NAMALWA (cell line): Measurements from ENCODE around the gene RARRES1.

Experiments used
- DNase-seq: peaks from one replicate; pipeline ENCODE4 v3.0.0-alpha.2; 2015; ENCODE audit warnings: low spot score

RARRES1 gene

DNA sequence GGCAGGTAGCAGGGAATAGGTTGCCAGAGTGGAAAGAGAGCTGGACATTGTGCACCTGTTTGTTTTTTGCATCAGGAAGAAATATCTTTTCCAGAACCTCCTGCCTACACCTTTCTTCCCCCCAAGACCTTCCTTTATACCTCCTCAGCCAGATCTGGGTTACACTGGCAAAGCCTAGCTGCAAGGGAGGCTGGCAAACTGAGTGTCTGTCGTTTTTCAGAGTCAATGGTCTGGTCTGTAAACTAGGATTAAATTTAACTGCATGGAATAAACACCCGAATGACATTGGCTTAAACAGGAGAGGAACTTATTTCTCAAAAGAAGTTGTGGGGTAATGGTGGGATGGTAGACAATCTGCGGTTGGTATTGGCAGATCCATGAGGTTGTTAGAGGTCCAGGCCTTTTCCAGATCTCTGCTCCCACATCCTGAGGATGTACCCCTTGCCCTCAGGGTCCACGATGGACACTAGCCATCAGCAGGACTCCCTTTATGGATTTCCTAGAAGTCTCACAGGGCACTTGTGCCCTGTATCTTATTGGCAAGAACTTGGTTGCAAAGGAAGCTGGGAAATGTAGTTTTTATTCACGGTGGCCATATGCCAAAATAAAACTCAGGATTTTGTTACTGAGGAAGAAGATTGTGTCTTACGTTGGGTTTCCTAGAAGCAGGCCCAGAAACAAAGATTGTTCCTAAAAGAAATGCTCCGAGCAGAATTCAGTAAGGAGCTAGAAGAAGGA is 3.2 kb upstream of the RARRES1 start:
- DNase-seq: no peak

DNA sequence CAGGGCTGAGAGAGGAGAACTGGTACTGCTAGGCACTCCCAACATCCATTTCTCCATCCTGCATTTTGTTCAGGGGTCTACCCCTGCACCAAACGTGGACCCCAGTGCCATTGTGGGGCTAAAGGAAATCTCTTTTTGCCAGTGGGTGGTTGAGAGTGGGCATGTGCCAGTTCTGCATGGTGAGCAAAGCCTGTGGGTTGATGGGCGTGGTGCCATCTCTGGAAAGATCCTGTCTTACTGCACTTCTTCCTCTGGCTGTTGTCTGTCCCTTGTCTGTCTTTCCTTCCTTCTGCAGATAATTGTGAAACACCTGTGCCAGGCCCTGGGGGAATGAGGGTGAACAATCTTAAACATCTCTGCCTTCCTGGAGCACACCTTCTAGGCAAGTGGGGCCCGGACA is 1.4 kb upstream of the RARRES1 start:
- DNase-seq: no peak

- DNase-seq: no peak
These were observed 571 bp upstream of the RARRES1 start for GRCh38 chr3:158732856-158733200.

DNA sequence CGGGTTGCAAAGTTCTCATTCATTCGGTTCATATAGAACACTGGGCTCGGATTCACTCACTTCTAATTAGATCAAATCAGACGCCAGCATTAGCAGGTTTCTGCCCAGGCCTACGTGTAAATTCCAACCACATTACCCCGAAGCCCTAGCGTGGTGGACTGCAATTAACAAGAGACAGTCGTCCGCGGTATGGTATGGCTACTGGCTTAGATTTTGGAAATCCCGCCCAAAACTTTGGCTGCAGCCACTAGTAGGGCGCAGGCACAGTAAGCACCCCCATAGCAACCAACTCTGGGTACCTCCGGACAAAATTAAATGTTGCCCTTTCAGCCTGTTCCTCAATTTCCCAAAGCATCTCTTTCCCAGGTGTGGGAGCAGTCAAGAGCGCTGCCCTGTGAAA is 771 bp downstream of the RARRES1 start:
- no peak for DNase-seq

DNA sequence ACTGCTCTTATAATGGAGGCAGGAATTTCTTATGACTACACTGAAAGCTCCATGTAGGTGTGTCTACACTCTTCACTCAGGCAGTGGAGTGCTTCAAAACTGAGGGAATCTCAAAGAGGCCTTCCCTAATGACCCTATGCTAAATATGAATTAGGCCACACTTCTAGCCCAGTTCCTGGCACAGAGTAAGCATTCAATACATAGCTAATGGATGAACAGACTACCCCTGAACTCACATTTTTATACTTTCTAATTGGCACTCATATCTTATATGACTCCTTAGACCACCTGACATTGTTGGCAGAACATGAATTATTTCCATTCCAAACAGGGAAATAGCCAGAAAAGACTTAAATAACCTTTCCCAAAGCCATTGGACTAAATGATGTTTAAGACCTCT is 3.4 kb downstream of the RARRES1 start:
- DNase-seq: no peak

DNA sequence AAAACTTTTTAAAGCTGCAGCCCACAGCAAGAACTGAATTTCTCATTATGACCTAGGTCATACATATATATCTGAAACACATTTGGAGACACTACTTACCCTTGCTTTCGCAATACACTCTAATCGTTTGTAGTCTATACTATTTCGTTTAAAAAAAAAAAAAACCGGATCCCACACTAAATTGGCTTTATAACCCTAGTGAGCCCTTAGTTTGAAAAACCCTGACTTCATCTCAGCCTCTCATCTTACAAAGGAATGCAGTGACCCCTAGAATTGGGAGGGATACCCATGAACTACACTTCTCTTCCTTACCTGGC is 4.2 kb downstream of the RARRES1 start:
- no peak for DNase-seq

GRCh38 chr3:158727206-158728060 is 4.8 kb downstream of the RARRES1 start:
- DNase-seq: peak; percentile 88

DNA sequence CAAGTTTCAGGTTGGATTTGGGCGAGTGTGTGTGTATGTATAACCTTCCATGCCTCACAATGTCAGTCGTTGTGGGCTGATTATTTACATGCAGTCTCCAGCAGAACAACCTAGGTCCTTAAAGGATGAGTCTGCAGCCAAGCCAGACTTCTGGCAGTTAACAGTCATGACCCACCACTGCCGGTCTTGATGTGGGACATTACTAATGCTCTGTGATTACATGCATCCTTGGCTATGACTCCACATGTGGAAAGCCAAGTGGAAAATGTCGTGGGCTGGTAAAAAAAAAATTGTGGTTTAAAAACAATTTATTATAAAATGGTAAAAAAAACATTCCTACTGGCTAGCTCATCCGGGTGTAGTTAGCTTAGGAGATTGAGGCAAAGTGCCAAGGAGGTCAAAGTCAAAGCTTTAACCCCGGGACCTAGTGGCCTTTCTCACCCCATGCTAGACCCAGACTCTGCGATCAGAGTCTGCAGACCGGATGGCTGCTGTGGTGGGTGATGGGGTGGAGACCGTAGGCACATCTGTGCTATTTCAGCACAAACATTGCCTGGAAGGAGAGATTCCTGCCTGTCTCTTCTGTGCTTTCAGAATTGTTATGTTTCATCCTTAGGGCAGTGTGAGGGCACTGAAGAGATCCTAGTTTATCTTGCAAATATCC is 6.8 kb downstream of the RARRES1 start:
- no peak for DNase-seq

DNA sequence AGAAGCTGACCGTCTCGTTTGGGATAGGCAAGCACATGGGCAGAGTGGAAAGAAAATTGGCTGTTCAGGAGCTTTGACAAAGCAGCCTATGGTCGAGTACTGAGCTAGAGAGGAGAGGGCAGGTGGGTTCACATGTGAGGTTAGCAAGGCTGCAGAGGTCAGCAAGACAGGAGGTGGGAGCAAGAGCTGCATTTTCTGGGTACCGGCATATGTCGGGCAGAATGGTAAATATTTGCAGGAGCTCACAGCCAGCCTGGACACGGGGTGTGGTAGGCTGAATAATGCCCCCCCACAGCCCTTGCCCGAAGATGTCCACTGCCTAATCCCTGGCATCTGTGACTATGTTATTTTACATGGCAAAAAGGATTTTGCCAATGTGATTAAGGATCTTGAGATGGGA is 8.3 kb downstream of the RARRES1 start:
- DNase-seq: no peak

- DNase-seq: no peak
These were observed 10.1 kb downstream of the RARRES1 start for GRCh38 chr3:158722108-158722507.

DNA sequence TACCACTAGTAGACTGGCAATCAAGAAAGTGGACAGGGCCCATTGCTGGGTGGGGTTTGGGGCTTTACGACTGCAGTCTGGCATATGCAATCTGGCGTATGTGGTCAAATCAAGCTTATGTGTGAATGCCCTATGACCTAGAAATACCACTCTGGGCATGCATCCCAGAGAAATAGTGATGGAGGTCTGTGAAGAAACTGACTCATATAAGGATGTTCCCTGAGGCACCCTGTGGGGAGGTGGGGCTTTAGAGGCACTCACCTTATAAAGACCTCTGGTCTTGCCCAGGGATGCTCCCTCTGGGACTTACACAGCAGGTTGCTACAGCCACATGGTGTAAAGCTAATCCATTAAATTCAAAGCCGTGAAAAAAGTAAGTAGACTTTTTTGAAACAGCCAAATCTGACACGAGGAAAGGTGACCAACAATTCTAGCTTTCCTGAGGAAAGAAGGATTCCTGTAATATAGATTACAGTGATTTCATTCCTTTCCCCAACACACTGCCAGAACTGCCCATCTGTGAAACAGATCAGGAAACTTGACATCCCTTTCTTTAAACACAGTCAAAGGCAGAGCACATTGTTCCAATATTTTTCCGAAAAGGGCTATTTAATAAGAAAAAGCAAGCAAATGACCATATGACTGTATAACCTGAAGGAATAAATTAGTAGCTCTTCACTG is 13.6 kb downstream of the RARRES1 start:
- no peak for DNase-seq

DNA sequence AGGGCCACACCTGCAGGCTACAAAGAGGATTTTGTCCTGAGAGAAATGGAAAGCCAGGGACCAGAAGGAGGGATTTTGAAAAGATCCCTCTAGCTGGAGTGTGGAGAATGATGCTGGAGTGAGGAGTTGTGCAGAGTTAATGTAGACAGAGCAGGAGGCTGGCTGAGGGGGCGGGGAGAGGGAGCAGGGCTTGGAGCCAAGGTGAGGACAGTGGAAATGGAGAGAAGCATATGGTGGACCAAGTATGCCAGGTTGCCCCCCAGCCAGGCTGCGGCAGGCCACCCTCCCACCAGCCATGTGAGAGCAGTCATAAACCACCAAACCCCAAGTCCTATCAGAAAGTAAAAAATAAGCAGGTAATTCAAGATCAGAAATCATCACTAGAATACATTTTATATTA is 14.7 kb downstream of the RARRES1 start:
- DNase-seq: no peak

DNA sequence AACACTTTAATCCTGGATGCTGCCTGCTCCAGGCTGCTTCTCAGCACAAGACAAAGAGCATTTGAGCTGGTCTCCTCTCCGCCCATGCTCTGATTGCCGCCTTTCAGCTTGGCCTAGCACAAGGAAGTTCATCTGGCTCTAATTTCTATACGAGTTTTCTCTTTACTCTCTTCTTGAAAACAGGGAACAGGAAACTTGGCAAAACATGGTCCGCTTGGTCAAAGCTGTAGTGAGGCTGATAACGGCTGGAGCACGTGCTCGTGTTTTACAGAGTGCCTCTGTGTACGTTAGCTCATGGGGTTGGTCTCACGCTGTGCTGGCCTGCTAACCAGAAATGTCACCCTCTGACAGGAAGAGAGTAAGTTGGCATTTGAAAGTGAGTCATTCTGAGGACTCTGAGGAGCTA is 19.2 kb downstream of the RARRES1 start:
- DNase-seq: no peak

DNA sequence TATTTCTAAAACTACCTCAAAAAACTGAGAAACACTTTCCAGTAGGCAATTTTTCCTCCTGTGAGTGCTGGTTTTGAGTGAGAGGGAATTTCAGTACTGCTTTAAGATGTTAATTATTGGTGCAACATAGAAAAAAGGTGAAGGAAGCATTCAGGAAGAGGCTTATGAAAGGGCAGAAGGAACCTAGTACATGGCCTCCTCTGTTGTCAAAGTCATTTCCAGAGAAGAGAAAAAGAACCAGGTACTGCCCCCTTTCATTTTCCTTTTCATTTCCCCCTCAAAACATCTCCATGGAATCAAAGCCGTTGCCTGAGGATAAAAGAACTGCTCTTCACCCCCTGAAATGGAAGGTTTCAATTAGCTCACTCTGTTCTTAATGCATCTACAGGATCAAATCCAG is 19.8 kb downstream of the RARRES1 start:
- DNase-seq: no peak

DNA sequence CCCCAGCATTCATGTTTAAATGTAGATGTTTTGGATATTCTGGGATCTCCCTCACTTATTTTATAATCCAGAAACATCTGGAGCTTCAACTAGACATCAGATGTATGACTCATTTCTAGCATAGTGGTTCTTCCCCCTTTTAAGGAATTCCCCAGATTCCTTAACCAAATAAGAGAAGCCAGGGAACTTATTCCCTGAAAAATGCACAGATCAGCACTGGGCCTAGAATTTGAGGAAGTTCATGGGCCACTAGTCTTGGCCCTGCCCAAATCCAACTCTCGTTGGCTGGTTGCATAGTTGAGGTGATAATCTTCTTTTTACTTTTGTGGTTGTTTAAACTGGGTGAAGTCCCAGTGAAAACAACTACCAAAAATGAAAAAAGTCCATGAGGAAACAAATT is 20.4 kb downstream of the RARRES1 start:
- no peak for DNase-seq

GRCh38 chr3:158710601-158711000 is 21.7 kb downstream of the RARRES1 start:
- no peak for DNase-seq

DNA sequence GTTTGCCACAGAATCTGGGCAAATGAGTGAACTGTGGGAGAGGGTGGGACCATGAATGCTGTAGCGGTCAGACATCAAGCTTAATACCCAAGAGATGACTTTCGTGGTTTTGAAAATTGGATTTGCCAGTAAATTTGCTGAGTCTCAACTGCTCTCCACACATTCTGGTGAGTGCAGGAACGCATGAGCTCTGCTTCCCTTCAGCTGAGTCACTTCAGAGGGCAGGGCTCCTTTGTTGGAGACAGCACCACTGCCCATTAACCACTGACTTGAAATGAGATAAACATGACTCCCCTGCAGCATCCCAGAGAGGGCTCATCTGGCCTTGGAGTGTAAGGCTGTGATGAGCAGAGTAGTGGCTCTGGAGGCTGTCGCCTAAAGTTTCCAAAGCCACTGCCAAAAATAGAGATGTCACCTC is 22.6 kb downstream of the RARRES1 start:
- no peak for DNase-seq

DNA sequence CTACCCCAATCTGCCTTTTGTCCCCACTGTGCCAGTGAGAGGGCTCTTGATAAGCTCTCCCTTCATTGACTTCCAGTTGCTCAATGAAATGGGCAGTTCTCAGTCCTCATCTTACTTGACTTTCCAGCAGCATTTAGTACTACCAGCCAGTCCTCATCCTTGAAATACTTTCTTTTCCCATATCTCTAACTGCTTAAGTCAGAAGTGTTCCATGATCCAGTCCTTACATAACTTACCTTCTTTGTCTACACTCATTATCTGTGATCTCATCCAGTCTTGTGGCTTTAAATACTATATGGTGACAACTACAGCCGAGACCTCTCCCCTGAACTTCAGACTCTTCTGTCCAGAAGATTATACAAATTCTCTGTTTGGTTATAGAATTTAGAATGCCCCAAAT is 28.7 kb downstream of the RARRES1 start:
- no peak for DNase-seq

DNA sequence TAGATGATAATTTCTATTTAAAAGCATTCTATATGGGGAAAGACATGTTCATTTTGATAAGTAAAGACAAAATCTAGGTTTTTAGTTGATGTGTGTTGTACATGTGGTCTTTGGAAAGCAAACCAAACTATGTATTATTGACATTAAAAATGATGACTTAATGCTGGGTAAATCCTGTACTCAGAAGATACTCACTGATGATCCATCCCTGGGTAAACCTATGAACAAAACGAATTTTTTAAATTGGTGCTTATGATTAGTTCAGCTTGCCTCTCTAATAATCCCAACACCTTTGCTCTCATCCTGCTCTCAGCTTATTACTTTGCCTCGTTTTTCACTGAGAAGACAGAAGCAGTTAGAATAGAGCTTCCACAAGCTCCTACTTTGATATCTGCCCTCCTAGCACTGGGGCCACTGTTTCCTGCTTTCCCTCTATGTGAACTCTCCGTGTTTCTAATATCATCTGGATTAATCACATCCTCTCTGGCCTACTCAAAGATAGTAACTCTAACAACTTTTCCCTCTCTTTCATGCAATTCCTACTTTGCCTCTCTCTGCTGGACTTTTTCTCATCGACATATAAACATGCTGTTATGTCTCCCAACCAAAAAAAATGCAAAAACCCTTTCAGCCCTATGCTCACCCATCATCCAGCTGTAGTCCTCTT is 29.3 kb downstream of the RARRES1 start:
- no peak for DNase-seq

- DNase-seq: no peak
These were observed 30.7 kb downstream of the RARRES1 start for GRCh38 chr3:158701420-158702065.

- no peak for DNase-seq
These were observed 31.7 kb downstream of the RARRES1 start for GRCh38 chr3:158700559-158700958.

GRCh38 chr3:158696618-158697017 is 35.6 kb downstream of the RARRES1 start:
- DNase-seq: no peak
